Nephron progenitor cell (in vitro differentiated cells): ENCODE measurements around the gene MFRP.
"Not testable (repeated sequence)": the region's sequence is repeated elsewhere in the genome, so short reads cannot be mapped to it uniquely, and the experiment has no call there.

Source experiments
- DNase-seq: peaks from one replicate; pipeline ENCODE4 v3.0.0; 2021
- H3K27ac Mint-ChIP-seq: 2 replicates; pipeline ENCODE4 v1.8.0; 2021; ENCODE audit warnings: mild to moderate bottlenecking, moderate library complexity, mixed read lengths
- H3K27me3 Mint-ChIP-seq: 2 replicates; pipeline ENCODE4 v1.8.0; 2021; ENCODE audit warnings: mild to moderate bottlenecking, low read depth, mixed read lengths; ENCODE audit not compliant: poor library complexity
- H3K36me3 Mint-ChIP-seq: 2 replicates; pipeline ENCODE4 v1.8.0; 2021; ENCODE audit warnings: low read depth, mixed read lengths
- H3K4me1 Mint-ChIP-seq: 2 replicates; pipeline ENCODE4 v1.8.0; 2021; ENCODE audit warnings: mixed read lengths
- H3K4me3 Mint-ChIP-seq: 2 replicates; pipeline ENCODE4 v1.8.0; 2021; ENCODE audit warnings: mild to moderate bottlenecking, moderate library complexity, mixed read lengths
- H3K9me3 Mint-ChIP-seq: 2 replicates; pipeline ENCODE4 v1.8.0; 2021; ENCODE audit warnings: mild to moderate bottlenecking, moderate library complexity, mixed read lengths
- CTCF ChIP-seq: fragments of 200-600 bp; sonication (generic); IDR thresholded peaks from 2 replicates; pipeline ENCODE4 v1.5.0; 2021; ENCODE audit warnings: antibody characterized with exemption

Gene MFRP

GRCh38 chr11:119346605-119347004 is at the start of gene MFRP:
Gene MFRP, minus strand, starts transcription at chr11:119346705. Its CDS starts 192 bp downstream, at chr11:119346513.
- Mint-ChIP-seq H3K9me3 (peaks cover 4% of the 10 kb centered on the region), H3K27ac (no peak within 1 kb of the TSS), H3K27me3 (peaks cover 84% of the 10 kb centered on the region)

GRCh38 chr11:119391275-119391674 is 44.8 kb upstream of the MFRP start:
- Mint-ChIP-seq H3K27ac (no peak overlapping the region), H3K36me3 (no peaks in the 10 kb centered on the region), H3K9me3 (no peaks in the 10 kb centered on the region), H3K4me1 (no peaks in the 10 kb centered on the region), H3K4me3 (no peak overlapping the region), H3K27me3 (peaks cover 22% of the 10 kb centered on the region)
- no peak for DNase-seq
- TF ChIP-seq CTCF, result no peak

More at GRCh38 chr11:119346605-119347004, at the start of gene MFRP:
- Mint-ChIP-seq H3K36me3 (no peaks in the 10 kb centered on the region), H3K4me3 (no peak within 1 kb of the TSS), H3K4me1 (no peaks in the 10 kb centered on the region)
- TF ChIP-seq CTCF, result no peak
- DNase-seq, result no peak

GRCh38 chr11:119389611-119390254 is 43.2 kb upstream of the MFRP start:
- Mint-ChIP-seq H3K27ac (no peak overlapping the region), H3K4me3 (no peak overlapping the region), H3K9me3 (no peaks in the 10 kb centered on the region), H3K36me3 (no peaks in the 10 kb centered on the region), H3K4me1 (no peaks in the 10 kb centered on the region), H3K27me3 (peaks cover 19% of the 10 kb centered on the region)
- DNase-seq, result no peak
- peak; percentile 46 for TF ChIP-seq CTCF

GRCh38 chr11:119388103-119388502 is 41.6 kb upstream of the MFRP start:
- H3K4me1 Mint-ChIP-seq, result no peaks in the 10 kb centered on the region
- no peaks in the 10 kb centered on the region for H3K9me3 Mint-ChIP-seq
- no peaks in the 10 kb centered on the region for H3K36me3 Mint-ChIP-seq
- no peak overlapping the region for H3K27ac Mint-ChIP-seq
- no peak overlapping the region for H3K4me3 Mint-ChIP-seq
- DNase-seq, result no peak
- H3K27me3 Mint-ChIP-seq, result peaks cover 10% of the 10 kb centered on the region
- no peak for TF ChIP-seq CTCF

GRCh38 chr11:119384332-119384731 is 37.8 kb upstream of the MFRP start:
- Mint-ChIP-seq H3K27ac (no peak overlapping the region), H3K36me3 (no peaks in the 10 kb centered on the region), H3K4me3 (no peak overlapping the region), H3K4me1 (peaks cover 2% of the 10 kb centered on the region), H3K9me3 (no peaks in the 10 kb centered on the region), H3K27me3 (peaks cover 6% of the 10 kb centered on the region)
- DNase-seq, result no peak
- TF ChIP-seq CTCF, result no peak

GRCh38 chr11:119382513-119382912 is 36.0 kb upstream of the MFRP start:
- not testable (repeated sequence) for H3K27ac Mint-ChIP-seq, H3K4me3 Mint-ChIP-seq, DNase-seq, H3K9me3 Mint-ChIP-seq, H3K36me3 Mint-ChIP-seq
- Mint-ChIP-seq H3K27me3 (peaks cover 14% of the 10 kb centered on the region), H3K4me1 (peaks cover 13% of the 10 kb centered on the region)
